WTC11 (cell line): Measurements from ENCODE around the gene CHN1.

Source experiments
- AFF4 ChIP-seq: sonication (generic); formaldehyde crosslinking; IDR thresholded peaks from 2 replicates; pipeline ENCODE4 v1.8.1; 2023; ENCODE audit warnings: mild to moderate bottlenecking, missing genetic modification reagents, borderline replicate concordance
- CTCF ChIP-seq: fragments of 200-600 bp; IDR thresholded peaks from 2 replicates; pipeline ENCODE4 v1.8.0; 2022; ENCODE audit warnings: antibody characterized with exemption
- E2F1 ChIP-seq: sonication (generic); formaldehyde crosslinking; IDR thresholded peaks from 2 replicates; pipeline ENCODE4 v1.8.0; 2022; ENCODE audit warnings: mild to moderate bottlenecking, missing genetic modification reagents
- ETV6 ChIP-seq: sonication (generic); formaldehyde crosslinking; IDR thresholded peaks from 2 replicates; pipeline ENCODE4 v1.8.1; 2022; ENCODE audit warnings: mild to moderate bottlenecking, missing genetic modification reagents
- FOXP4 ChIP-seq: sonication (generic); formaldehyde crosslinking; IDR thresholded peaks from 2 replicates; pipeline ENCODE4 v1.8.0; 2022; ENCODE audit warnings: mild to moderate bottlenecking, missing genetic modification reagents
- GABPB1 ChIP-seq: sonication (generic); formaldehyde crosslinking; IDR thresholded peaks from 2 replicates; pipeline ENCODE4 v1.8.1; 2023; ENCODE audit warnings: mild to moderate bottlenecking, missing genetic modification reagents
- IRF1 ChIP-seq: sonication (generic); formaldehyde crosslinking; IDR thresholded peaks from 2 replicates; pipeline ENCODE4 v1.8.0; 2023; ENCODE audit warnings: missing genetic modification reagents
- JUN ChIP-seq: sonication (generic); formaldehyde crosslinking; IDR thresholded peaks from 2 replicates; pipeline ENCODE4 v1.8.0; 2023; ENCODE audit warnings: mild to moderate bottlenecking, missing genetic modification reagents
- MLX ChIP-seq: sonication (generic); formaldehyde crosslinking; IDR thresholded peaks from 2 replicates; pipeline ENCODE4 v1.8.1; 2023; ENCODE audit warnings: mild to moderate bottlenecking, missing genetic modification reagents, moderate library complexity
- NR3C1 ChIP-seq: sonication (generic); formaldehyde crosslinking; conservative IDR thresholded peaks from 2 replicates; pipeline ENCODE4 v1.8.1; 2023; ENCODE audit warnings: low read depth, mild to moderate bottlenecking, missing genetic modification reagents
- USF2 ChIP-seq: sonication (generic); formaldehyde crosslinking; IDR thresholded peaks from 2 replicates; pipeline ENCODE4 v1.8.1; 2023; ENCODE audit warnings: mild to moderate bottlenecking, missing genetic modification reagents, moderate library complexity
- ZBTB21 ChIP-seq: sonication (generic); formaldehyde crosslinking; IDR thresholded peaks from 2 replicates; pipeline ENCODE4 v1.8.1; 2023; ENCODE audit warnings: mild to moderate bottlenecking, missing genetic modification reagents, borderline replicate concordance
- ZBTB43 ChIP-seq: sonication (generic); formaldehyde crosslinking; IDR thresholded peaks from 2 replicates; pipeline ENCODE4 v1.8.1; 2023; ENCODE audit warnings: mild to moderate bottlenecking, missing genetic modification reagents

- TF ChIP-seq AFF4 (CRISPR knock-in tag) (no peak), E2F1 (no peak), ETV6 (CRISPR knock-in tag) (no peak), USF2 (CRISPR knock-in tag) (no peak), CTCF (no peak), GABPB1 (CRISPR knock-in tag) (no peak), MLX (CRISPR knock-in tag) (no peak), JUN (CRISPR knock-in tag) (no peak), ZBTB43 (CRISPR knock-in tag) (no peak), NR3C1 (CRISPR knock-in tag) (no peak), FOXP4 (CRISPR knock-in tag) (no peak), ZBTB21 (CRISPR knock-in tag) (no peak), IRF1 (CRISPR knock-in tag) (no peak)
Observed at GRCh38 chr2:175054340-175054739, 49.2 kb upstream of the CHN1 start.
